ENCODE measurements around the gene PSIP1. TPM values are rescaled to one million over a fixed set of nuclear protein-coding genes. Genes with fewer than 3 reads are reported as not detected.

PSIP1 gene
- total RNA-seq, 4 donors from 2014 or later: 12.7 to 206 (median 27.8) TPM

DNA sequence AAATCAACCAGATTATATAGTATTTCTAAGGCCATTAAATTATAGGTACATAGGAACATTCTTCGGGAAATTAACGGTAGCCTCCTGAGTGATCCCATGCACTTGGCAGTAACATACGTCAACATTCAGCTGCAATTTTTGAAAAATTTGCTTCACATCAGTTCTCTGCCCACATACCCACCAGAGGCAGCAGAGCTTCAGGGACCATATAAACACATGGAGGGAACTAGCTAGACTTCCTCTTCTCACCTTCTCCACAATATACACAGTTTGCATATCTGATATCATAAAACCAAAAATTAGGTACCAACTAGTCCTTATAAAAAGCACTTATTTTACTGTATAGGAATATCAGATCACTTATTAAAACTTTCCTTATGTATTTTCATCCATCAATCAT, 4.8 kb downstream of the PSIP1 start:
- DNase-seq: no peak
- H3K27ac ChIP-seq: no peak overlapping the region
- H3K4me1 ChIP-seq: peaks cover 0 to 19% (median 3%) of the 10 kb centered on the region in 4 donors
- H3K4me3 ChIP-seq: no peak overlapping the region
- no peaks in the 10 kb centered on the region for H3K9me3 ChIP-seq
- 86 to 92% methylated on average over 3 of the region's 3 CpGs for WGBS, 2 donors (ENCODE audit: low coverage in 1 of 2)
- TF ChIP-seq, protein P1, sequence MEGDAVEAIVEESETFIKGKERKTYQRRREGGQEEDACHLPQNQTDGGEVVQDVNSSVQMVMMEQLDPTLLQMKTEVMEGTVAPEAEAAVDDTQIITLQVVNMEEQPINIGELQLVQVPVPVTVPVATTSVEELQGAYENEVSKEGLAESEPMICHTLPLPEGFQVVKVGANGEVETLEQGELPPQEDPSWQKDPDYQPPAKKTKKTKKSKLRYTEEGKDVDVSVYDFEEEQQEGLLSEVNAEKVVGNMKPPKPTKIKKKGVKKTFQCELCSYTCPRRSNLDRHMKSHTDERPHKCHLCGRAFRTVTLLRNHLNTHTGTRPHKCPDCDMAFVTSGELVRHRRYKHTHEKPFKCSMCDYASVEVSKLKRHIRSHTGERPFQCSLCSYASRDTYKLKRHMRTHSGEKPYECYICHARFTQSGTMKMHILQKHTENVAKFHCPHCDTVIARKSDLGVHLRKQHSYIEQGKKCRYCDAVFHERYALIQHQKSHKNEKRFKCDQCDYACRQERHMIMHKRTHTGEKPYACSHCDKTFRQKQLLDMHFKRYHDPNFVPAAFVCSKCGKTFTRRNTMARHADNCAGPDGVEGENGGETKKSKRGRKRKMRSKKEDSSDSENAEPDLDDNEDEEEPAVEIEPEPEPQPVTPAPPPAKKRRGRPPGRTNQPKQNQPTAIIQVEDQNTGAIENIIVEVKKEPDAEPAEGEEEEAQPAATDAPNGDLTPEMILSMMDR (IDR thresholded peaks at IDR 0.05): no peak
- TF ChIP-seq POLR2A (IDR thresholded peaks at IDR 0.05): no peak
- no peak for TF ChIP-seq POLR2AphosphoS5 (IDR thresholded peaks at IDR 0.05)
- no peak for TF ChIP-seq EP300 (IDR thresholded peaks at IDR 0.05; ENCODE audit: low read depth)
- H3K36me3 ChIP-seq: peaks cover 0 to 10% (median 4%) of the 10 kb centered on the region in 4 donors
- in situ Hi-C loops (cut with MboI; ENCODE audit: low pct_ligation_motif_present in 1 of 4, low pct_unique_long_range_greater_than_20kb in 1 of 4, low sequenced_read_pairs in 3 of 4): no loop called here
- no peaks in the 10 kb centered on the region for H3K27me3 ChIP-seq
- intact Hi-C loops (cut with DNase I; ENCODE audit: low total_unique reads): no loop called here

DNA sequence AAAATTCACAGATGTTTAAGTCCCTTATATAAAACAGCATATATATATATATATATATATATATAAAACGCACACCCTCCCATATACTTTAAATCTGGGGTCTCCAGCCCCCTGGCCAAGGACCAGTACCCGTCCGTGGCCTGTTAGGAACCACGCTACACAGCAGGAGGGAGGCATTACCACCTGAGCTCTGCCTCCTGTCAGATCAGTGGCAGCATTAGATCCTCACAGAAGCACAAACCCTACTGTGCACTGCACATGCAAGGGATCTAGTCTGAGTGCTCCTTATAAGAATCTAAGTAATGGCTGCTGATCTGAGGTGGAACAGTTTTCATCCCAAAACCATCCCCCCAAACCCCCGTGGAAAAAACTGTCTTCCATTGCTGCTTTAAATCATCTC, 9.0 kb downstream of the PSIP1 start:
- no peak for DNase-seq
- WGBS, 2 donors (ENCODE audit: low coverage in 1 of 2): 85 to 91% methylated on average over 4 to 5 of the region's 5 CpGs
- no peaks in the 10 kb centered on the region for H3K9me3 ChIP-seq
- no peaks in the 10 kb centered on the region for H3K4me1 ChIP-seq
- H3K27ac ChIP-seq: no peak overlapping the region
- in situ Hi-C loops (cut with MboI; ENCODE audit: low pct_ligation_motif_present in 1 of 4, low pct_unique_long_range_greater_than_20kb in 1 of 4, low sequenced_read_pairs in 3 of 4): no loop called here
- no peak overlapping the region for H3K4me3 ChIP-seq
- H3K27me3 ChIP-seq: no peaks in the 10 kb centered on the region
- peaks cover 0 to 10% (median 4%) of the 10 kb centered on the region in 4 donors for H3K36me3 ChIP-seq
- no peak for TF ChIP-seq EP300 (IDR thresholded peaks at IDR 0.05; ENCODE audit: low read depth)
- TF ChIP-seq POLR2AphosphoS5 (IDR thresholded peaks at IDR 0.05): no peak
- TF ChIP-seq, protein P1 (IDR thresholded peaks at IDR 0.05): no peak
- intact Hi-C loops (cut with DNase I; ENCODE audit: low total_unique reads): no loop called here

DNA sequence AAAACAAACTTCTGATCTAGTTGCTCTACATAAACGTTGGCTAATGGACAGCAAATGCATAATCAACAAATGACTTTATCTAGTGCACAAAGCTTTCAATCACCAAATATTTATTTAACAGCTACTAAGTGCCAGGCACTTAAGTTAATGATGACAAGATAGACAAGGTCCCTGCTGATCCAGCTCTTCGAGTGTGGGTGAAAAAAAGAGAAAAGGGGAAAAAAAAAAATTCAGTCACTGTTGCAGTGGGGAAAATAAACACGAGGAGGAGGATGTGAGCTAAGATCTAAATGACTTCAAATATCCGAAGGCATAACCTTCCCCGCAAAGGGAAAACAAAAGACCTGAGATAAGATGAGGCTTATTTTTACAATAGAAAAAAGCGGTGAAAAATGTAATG, 9.6 kb downstream of the PSIP1 start:
- no peaks in the 10 kb centered on the region for H3K9me3 ChIP-seq
- in situ Hi-C loops (cut with MboI; ENCODE audit: low pct_ligation_motif_present in 1 of 4, low pct_unique_long_range_greater_than_20kb in 1 of 4, low sequenced_read_pairs in 3 of 4) (no loop called here), intact Hi-C loops (cut with DNase I; ENCODE audit: low total_unique reads) (no loop called here)
- DNase-seq: no peak
- no peak overlapping the region for H3K27ac ChIP-seq
- no peak overlapping the region for H3K4me3 ChIP-seq
- TF ChIP-seq POLR2A (IDR thresholded peaks at IDR 0.05) (no peak), EP300 (IDR thresholded peaks at IDR 0.05; ENCODE audit: low read depth) (no peak), POLR2AphosphoS5 (IDR thresholded peaks at IDR 0.05) (no peak)
- TF ChIP-seq, protein P1 (IDR thresholded peaks at IDR 0.05): no peak
- no peaks in the 10 kb centered on the region for H3K4me1 ChIP-seq
- H3K36me3 ChIP-seq: peaks cover 0 to 8% (median under 1%) of the 10 kb centered on the region in 4 donors
- H3K27me3 ChIP-seq: no peaks in the 10 kb centered on the region
- 48 to 61% methylated on average over 4 to 6 of the region's 6 CpGs for WGBS, 2 donors (ENCODE audit: low coverage in 1 of 2)

DNA sequence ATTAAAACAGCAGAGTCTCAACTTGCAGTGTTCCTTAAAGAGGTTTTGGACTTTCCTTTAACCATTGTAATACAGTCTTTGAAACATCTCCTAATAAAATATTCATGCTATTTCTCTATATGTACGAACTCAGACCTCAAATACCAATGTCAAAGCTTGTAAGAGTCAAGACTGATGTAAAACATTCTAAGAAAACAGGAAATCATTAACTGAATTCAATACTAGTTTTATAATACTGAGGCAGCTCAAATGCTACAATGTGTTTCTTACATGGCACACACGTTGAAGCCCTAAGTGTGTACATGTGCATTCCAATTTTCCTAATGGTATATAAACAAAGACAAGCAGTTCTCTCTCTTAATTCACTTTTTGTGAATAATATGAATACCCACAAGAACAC, 11.6 kb downstream of the PSIP1 start:
- Histone ChIP-seq H3K4me1 (no peaks in the 10 kb centered on the region), H3K4me3 (no peak overlapping the region), H3K27me3 (no peaks in the 10 kb centered on the region), H3K9me3 (no peaks in the 10 kb centered on the region), H3K36me3 (no peaks in the 10 kb centered on the region), H3K27ac (no peak overlapping the region)
- TF ChIP-seq EP300 (IDR thresholded peaks at IDR 0.05; ENCODE audit: low read depth) (no peak), POLR2AphosphoS5 (IDR thresholded peaks at IDR 0.05) (no peak), POLR2A (IDR thresholded peaks at IDR 0.05) (no peak)
- TF ChIP-seq, protein P1 (IDR thresholded peaks at IDR 0.05): no peak
- in situ Hi-C loops (cut with MboI; ENCODE audit: low pct_ligation_motif_present in 1 of 4, low pct_unique_long_range_greater_than_20kb in 1 of 4, low sequenced_read_pairs in 3 of 4): no loop called here
- no peak for DNase-seq
- intact Hi-C loops (cut with DNase I; ENCODE audit: low total_unique reads): no loop called here
- WGBS, 2 donors (ENCODE audit: low coverage in 1 of 2): 58 to 66% methylated on average over 2 of the region's 2 CpGs

Data from transverse colon (tissue), 4 donors.